ENCODE data around the gene PIGA.

GRCh38 chrX:15335135-15336022, at the start of gene PIGA:
- no peak for TF ChIP-seq CTCF (IDR thresholded peaks at IDR 0.05)
- peak in 1 of 2 donors; percentile 91 for TF ChIP-seq POLR2A (IDR thresholded peaks at IDR 0.05)
